GM19023 (cell line): ENCODE data around the gene TRABD.

Experiments
- ATAC-seq: cut with Tn5 transposase; IDR thresholded peaks from one replicate; pipeline ENCODE4 v1.9.1; 2021; ENCODE audit warnings: mild to moderate bottlenecking, moderate library complexity; ENCODE audit not compliant: unreplicated experiment

Gene TRABD

GRCh38 chr22:50173311-50173982 lies 12.3 kb upstream of the TRABD start:
- peak; percentile 52 for ATAC-seq

DNA sequence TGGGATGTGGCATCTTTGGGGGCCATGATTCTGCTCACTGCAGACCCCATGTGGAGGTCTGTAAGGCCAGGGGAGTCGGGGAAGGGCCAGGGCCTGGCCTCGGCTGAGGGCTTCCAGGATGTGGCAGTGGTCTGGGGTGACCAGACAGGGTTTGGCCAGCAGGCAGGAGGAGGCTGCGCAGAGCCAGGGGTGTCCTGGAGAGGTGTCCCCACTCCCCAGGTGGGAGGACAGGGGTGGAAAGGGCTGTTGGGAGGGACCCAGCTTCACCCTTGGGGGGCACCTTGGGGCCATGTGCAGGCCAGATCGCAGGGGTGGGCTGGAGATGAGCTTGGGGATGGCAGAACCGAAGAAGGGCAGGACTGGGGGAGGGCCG lies 11.7 kb upstream of the TRABD start:
- ATAC-seq = no peak

GRCh38 chr22:50174382-50175190 lies 11.1 kb upstream of the TRABD start:
- ATAC-seq = no peak

GRCh38 chr22:50175191-50175461 lies 10.6 kb upstream of the TRABD start:
- no peak for ATAC-seq

DNA sequence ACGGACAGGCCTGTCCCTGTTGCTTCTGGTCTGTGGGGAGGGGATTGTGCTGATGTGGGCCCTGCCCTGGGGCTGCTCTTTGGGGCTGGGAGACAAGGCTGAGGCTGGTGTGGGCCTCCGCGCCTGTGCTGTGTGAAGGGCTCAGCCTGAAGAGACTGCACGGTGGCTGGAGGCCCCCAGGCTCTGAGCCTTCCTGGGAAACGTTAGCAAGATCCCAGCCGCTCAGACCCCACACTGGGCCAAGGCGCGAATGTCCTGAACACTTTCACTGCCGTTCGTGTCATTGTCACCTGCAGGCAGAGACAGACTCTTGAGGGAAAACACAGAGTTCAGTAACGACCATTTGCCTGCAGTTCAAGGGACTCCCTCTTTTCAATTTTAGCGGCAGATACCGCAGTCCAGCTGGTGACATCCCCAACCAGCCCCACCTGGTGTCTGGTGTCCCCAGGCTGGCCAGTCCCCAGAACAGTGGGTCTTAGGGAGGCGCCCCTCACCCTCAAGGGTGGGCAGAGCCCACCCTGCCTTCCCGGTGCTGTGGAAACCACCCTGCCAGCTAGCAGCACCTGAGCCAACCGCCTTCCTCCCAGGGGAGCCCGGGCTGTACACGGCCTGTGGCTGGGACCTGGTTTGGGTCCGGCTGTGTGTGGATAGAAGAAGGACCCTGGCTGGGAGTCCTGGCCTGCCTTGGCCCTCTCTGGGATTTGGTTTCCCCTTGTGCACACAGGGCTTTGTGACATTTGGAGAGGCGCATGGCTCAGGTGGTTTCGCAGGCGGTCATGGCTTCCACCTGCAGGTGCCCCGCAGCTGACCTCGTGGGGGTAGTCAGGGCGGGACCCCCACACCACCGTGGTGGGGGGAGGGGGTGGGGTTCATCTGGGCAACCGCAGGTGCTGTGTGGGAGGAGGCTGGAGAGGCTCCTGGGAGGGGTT lies 9.5 kb upstream of the TRABD start:
- ATAC-seq = no peak

DNA sequence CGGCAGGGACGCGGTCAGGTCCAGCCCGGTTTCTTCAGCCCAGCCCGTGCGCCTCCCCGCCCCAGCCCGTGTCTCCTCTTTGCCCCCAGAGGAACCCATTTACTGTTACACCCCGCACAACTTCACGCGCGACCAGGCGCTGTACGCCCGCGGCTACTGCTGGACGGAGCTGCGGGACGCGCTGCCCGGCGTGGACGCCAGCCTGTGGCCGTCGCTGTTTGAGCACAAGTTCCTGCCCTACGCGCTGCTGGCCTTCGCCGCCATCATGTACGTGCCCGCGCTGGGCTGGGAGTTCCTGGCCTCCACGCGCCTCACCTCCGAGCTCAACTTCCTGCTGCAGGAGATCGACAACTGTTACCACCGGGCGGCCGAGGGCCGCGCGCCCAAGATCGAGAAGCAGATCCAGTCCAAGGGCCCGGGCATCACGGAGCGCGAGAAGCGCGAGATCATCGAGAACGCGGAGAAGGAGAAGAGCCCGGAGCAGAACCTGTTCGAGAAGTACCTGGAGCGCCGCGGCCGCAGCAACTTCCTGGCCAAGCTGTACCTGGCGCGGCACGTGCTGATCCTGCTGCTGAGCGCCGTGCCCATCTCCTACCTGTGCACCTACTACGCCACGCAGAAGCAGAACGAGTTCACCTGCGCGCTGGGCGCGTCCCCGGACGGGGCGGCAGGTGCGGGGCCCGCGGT lies 8.7 kb upstream of the TRABD start:
- ATAC-seq = no peak

DNA sequence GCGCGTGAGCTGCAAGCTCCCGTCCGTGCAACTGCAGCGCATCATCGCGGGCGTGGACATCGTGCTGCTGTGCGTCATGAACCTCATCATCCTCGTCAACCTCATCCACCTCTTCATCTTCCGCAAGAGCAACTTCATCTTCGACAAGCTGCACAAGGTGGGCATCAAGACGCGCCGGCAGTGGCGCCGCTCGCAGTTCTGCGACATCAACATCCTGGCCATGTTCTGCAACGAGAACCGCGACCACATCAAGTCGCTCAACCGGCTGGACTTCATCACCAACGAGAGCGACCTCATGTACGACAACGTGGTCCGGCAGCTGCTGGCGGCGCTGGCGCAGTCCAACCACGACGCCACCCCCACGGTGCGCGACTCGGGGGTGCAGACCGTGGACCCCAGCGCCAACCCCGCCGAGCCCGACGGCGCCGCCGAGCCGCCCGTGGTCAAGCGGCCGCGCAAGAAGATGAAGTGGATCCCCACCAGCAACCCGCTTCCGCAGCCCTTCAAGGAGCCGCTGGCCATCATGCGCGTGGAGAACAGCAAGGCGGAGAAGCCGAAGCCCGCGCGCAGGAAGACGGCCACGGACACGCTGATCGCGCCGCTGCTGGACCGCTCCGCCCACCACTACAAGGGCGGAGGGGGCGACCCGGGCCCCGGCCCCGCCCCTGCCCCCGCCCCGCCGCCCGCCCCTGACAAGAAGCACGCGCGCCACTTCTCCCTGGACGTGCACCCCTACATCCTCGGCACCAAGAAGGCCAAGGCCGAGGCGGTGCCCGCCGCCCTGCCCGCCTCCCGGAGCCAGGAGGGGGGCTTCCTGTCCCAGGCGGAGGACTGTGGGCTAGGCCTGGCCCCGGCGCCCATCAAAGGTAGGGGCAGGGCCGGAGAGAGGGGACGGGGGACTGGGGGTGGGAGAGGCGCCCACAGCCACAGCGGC lies 7.9 kb upstream of the TRABD start:
- no peak for ATAC-seq

- ATAC-seq = no peak
Measured at GRCh38 chr22:50178471-50178864, 7.2 kb upstream of the TRABD start.

GRCh38 chr22:50178871-50179869 lies 6.5 kb upstream of the TRABD start:
- ATAC-seq = no peak

DNA sequence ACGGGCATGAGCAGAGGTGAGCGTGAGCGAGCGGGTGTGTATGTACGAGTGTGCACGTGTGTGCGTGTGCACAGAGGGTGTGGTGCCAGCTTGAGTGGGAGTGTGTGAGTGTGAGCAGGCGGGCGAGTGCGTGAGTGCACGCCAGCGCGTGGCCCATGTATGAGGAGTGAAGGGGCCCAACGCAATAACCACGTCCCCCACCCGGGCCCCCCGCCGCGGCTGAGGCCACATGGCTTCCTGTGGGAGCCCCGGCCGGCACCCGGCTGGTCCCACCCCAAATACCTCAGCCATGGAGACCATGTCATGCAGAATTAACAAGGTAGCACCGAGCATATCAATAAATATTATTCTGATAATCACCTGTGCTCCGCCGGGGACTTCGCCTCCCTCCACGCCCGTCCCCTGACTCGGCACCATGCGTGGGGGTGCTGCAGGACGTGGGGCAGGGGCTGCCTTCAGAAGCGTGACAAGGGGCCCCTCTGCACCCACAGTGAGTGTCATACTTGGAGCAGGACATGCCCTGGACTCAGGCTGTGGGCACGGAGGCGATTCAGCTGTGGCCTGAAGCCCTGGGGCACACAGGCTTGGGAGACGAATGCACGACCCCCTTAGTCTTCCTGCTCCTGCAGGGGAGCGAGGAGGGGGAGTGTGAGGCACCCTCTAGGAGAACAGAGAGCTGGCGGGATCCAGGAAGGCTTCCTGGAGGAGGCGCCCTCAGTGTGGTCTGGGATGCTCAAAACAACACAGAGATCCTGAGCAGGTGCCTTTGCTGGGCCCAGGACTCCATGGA lies 5.6 kb upstream of the TRABD start:
- ATAC-seq = no peak

- no peak for ATAC-seq
Measured at GRCh38 chr22:50180727-50181521, 4.8 kb upstream of the TRABD start.

GRCh38 chr22:50182176-50183081 lies 3.3 kb upstream of the TRABD start:
- no peak for ATAC-seq

GRCh38 chr22:50183141-50183971 lies 2.4 kb upstream of the TRABD start:
- no peak for ATAC-seq

GRCh38 chr22:50184004-50184901 lies 1.5 kb upstream of the TRABD start:
- ATAC-seq = no peak
